ENCODE measurements around the gene NHLH1.

DNA sequence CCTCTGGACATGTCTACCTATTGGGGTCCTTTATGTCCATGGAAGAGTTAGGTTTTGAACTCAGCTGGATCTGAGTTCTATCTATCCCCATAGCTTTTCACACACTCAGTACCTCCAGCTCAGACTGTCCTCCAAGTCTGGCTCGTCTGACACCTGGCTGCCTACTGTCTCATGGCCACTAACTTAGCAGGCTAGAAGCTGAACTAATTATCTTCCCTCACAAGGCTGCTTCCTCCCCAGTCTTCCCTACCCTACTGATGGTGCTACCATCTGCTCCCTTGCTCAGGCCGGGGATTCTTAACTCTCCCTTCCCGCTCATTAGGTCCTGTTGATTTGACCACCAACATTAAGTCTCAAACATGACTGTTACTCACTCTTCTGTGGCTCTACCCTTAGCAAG is 46.8 kb downstream of the NHLH1 start:
- TF ChIP-seq, protein P1, sequence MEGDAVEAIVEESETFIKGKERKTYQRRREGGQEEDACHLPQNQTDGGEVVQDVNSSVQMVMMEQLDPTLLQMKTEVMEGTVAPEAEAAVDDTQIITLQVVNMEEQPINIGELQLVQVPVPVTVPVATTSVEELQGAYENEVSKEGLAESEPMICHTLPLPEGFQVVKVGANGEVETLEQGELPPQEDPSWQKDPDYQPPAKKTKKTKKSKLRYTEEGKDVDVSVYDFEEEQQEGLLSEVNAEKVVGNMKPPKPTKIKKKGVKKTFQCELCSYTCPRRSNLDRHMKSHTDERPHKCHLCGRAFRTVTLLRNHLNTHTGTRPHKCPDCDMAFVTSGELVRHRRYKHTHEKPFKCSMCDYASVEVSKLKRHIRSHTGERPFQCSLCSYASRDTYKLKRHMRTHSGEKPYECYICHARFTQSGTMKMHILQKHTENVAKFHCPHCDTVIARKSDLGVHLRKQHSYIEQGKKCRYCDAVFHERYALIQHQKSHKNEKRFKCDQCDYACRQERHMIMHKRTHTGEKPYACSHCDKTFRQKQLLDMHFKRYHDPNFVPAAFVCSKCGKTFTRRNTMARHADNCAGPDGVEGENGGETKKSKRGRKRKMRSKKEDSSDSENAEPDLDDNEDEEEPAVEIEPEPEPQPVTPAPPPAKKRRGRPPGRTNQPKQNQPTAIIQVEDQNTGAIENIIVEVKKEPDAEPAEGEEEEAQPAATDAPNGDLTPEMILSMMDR (conservative IDR thresholded peaks at IDR 0.05; ENCODE audit: low read depth, low read length) = no peak
- TF ChIP-seq EZH2 (IDR thresholded peaks at IDR 0.05; ENCODE audit: borderline replicate concordance, low read depth, low read length, poor library complexity, severe bottlenecking) = no peak
